Ovary (tissue), 3 donors: Measurements from ENCODE around the gene STAT5B.

ENCODE experiments used
- POLR2A ChIP-seq: fragments of 450-650 bp; IDR thresholded peaks from one replicate; pipeline ENCODE4 v1.6.1; 2017; ENCODE audit warnings: antibody characterized with exemption, mild to moderate bottlenecking, moderate library complexity
- TF ChIP-seq, protein P1 (sequence below), 3 donors: fragments of 450-650 bp in 2 of 3; fragments of 200-600 bp in 1 of 3; IDR thresholded peaks; one replicate each; pipeline versions ENCODE4 v1.5.1 to v1.8.0; 2016 to 2022; ENCODE audit warnings: antibody characterized with exemption in 3 of 3, mild to moderate bottlenecking in 1 of 3
- donor health status: DM: no; HTN: no; CAD: no.

DNA sequence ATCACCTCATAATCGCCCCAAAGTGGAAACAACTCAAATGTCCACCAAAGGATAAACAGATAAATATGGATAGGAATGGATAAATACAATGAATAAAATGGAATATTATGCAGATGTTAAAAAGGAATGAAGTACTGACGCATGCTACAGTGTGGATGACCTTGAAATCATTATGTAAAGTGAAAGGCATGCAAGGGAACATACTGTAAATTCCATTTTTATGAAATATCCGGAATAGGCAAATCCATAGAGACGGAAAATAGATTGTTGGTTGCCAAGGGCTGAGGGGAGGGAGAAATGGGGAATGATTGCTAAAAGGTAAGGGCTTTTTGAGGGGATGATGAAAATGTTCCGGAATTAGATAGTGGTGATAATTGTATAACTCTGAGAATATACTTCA lies 36.0 kb downstream of the STAT5B start:
- TF ChIP-seq POLR2A = no peak
- TF ChIP-seq, protein P1, sequence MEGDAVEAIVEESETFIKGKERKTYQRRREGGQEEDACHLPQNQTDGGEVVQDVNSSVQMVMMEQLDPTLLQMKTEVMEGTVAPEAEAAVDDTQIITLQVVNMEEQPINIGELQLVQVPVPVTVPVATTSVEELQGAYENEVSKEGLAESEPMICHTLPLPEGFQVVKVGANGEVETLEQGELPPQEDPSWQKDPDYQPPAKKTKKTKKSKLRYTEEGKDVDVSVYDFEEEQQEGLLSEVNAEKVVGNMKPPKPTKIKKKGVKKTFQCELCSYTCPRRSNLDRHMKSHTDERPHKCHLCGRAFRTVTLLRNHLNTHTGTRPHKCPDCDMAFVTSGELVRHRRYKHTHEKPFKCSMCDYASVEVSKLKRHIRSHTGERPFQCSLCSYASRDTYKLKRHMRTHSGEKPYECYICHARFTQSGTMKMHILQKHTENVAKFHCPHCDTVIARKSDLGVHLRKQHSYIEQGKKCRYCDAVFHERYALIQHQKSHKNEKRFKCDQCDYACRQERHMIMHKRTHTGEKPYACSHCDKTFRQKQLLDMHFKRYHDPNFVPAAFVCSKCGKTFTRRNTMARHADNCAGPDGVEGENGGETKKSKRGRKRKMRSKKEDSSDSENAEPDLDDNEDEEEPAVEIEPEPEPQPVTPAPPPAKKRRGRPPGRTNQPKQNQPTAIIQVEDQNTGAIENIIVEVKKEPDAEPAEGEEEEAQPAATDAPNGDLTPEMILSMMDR (IDR thresholded peaks at IDR 0.05) = no peak
